Stimulated activated CD8-positive, alpha-beta memory T cell treated with anti-CD3 and anti-CD28 coated beads, Interleukin-12 subunit alpha, Interleukin-12 subunit beta, amount 100 ng/mL, for 24 hours (primary cell): ENCODE data around the gene CNP.
A peak's percentile ranks its signal among the peaks of the same experiment; 100 is the strongest.
"Not testable (repeated sequence)": the region's sequence is repeated elsewhere in the genome, so short reads cannot be mapped to it uniquely, and the experiment has no call there.

Experiments
- DNase-seq: peaks from one replicate; pipeline ENCODE4 v3.0.0-alpha.2; 2020; ENCODE audit errors: extremely low read depth

CNP gene

DNA sequence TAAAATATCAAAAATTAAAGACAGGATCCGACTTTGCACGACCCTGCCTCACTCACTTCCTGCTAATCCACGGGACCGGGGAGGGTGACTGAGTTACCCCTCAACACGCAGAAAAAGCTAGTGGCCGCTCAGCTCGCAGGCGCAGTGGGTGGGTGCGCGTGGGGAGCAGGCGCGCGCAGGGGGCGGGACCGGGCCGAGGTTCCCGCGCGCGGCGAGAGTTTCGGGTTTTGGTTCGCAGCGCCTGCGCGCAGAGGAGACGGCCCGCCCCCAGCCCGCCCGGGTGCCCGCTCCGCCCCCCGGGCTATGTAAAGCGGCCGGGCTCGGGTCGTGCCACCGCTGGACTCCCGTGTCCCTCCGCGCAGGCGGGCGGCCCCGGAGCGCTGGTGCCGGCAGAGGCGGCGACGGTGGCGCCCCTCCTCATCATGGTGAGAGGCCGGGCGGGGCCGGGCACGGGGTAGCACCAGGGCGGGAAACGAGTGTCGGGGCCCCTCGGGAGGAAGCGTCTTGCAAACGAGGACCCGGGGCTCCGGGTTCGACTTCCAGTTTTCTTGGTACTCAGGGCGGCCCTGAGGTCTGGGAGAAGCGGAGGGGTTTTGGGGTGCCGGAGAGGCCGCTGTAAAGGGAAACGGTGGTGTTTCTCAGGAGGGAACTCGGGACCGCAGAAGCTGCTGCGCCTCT, at the start of gene CNP:
Gene CNP (plus strand): TSS at position 333 of the 678 bp plus-strand sequence. CDS start 90 bp downstream, at position 423.
- DNase-seq = peak; percentile 81

GRCh38 chr17:41917192-41917591, 49.4 kb upstream of the CNP start:
- DNase-seq = no peak

DNA sequence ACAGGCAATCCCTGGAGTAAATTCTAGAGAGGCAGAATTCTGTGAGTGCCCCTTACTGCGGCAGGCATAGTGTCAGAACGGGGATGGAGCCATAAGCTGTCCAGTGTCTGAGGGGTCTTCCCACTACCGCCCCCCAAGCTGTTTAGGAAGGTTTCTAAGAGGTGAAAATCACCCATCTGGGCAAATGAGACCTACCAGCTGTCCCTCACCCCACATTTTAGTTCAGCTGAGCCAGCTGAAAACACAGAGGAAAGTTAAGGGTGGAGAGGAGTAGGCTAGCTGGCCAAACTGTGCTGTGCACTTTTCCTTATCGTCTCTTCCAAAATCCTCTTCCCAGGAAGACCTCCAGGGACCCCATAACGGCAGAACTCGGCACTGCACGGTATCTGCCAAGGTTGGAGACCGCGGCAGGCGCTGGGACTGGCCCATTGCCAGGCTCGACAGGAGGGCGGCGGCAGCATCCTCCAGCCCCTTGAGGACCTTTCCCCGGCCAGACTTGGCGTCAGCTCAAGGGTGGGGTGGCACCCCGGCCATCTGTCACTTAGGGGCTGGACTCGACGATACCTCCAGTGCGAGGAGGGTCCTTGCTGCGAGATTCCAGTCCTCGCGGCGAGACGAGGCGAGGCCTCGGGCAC, 48.8 kb upstream of the CNP start:
- no peak for DNase-seq

- peak; percentile 84 for DNase-seq
Measured at GRCh38 chr17:41918314-41919164, 48.1 kb upstream of the CNP start, which contains the start of gene ACLY. Gene ACLY (minus strand): TSS chr17:41918951. CDS start chr17:41913873, 5,078 bp downstream.

DNA sequence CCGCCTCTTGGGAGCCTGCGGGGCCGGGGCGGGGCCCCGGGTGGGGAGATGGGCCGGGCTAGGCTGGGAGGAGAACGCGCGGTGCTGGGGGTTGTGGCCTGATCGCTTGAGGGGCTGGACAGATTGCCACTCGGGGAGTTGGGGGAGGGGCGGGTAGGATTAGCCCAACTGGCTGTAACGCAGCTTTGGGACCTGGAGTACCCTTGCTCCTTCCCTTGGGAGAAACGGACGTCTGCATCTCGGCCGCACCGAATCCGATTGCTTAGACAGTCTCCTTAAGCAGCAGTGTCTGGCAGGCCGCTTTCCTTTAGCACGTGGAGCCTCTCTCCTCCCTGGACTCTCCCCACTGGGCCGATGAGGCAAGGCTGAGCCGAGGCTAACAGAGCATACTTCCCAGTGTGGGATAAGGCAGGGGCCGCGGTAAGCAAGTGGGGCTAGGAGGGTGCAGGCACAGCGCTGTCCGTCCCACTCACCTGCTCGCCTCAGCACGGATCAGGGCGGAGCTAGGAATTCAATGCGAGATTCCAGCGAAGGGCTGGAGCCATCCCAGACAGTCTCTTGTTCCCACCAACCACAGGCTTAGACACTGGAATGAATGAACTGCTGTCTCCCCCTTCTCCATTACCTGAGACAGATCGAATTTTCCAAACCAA, 47.3 kb upstream of the CNP start:
- no peak for DNase-seq

DNA sequence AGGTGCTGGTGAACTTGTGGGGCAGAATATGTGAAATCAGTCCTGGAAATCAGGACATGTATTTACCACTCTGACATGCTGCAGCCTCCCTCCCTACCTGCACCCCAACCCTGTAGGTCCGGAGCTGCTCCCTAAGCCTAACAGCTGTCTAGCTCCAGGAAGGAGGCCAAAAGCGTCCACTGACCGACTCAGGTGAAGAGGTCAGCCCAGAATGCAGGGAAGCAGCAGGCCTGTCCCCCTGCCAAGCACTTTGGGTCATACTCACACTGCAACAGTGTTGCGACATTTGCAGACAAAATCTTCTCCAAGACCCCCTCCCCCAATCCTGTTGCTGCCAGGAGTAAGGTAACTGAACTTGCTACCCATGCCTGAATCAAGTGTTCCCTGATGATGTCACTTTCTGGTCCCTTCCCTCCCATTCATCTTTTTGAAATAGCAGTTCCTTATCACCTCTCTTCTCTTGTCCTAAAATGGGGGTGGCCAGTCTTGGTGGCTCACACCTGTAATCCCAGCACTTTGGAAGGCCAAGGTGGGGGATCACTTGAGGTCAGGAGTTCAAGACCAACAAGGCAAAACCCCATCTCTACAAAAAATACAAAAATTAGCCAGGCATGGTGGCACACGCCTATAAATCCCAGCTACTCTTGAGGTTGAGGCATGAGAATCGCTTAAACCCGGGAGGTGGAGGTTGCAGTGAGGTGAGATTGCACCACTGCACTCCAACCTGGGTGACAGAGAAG, 46.6 kb upstream of the CNP start:
- DNase-seq = no peak

- no peak for DNase-seq
Measured at GRCh38 chr17:41920580-41920955, 46.0 kb upstream of the CNP start.

DNA sequence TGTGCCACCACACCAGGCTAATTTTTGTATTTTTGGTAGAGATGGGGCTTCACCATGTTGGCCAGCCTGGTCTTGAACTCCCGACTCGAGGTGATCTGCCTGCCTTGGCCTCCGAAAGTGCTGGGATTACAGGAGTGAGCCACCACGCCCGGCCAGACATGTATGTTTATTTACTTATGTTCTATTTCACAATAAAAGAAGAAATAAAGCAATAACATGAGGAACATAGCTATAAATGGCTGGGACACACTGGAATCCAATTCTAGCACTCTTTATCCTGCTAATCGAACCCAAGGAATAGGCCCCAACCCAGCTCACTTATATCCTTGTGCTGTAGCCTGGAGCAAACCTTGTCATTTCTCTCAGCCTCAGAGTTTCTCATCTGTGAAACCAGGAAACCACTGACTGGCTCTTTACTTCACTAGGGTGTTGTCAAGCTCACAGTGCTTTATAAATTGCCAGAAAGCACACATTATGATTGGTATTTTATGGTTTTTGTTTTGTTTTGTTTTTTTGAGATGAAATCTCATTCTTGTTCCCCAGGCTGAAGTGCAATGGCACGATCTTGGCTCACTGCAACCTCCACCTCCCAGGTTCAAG, 40.5 kb upstream of the CNP start:
- no peak for DNase-seq

GRCh38 chr17:41928693-41929251, 37.8 kb upstream of the CNP start:
- DNase-seq = no peak

GRCh38 chr17:41930009-41930832, 36.4 kb upstream of the CNP start, which contains the start of gene ODAD4:
Gene ODAD4 (plus strand): TSS chr17:41930617. CDS start chr17:41930724, 107 bp downstream.
- DNase-seq = peak; percentile 93

- DNase-seq = not testable (repeated sequence)
Measured at GRCh38 chr17:41930833-41931156, 35.8 kb upstream of the CNP start.

- not testable (repeated sequence) for DNase-seq
Measured at GRCh38 chr17:41931715-41932114, 34.9 kb upstream of the CNP start.

DNA sequence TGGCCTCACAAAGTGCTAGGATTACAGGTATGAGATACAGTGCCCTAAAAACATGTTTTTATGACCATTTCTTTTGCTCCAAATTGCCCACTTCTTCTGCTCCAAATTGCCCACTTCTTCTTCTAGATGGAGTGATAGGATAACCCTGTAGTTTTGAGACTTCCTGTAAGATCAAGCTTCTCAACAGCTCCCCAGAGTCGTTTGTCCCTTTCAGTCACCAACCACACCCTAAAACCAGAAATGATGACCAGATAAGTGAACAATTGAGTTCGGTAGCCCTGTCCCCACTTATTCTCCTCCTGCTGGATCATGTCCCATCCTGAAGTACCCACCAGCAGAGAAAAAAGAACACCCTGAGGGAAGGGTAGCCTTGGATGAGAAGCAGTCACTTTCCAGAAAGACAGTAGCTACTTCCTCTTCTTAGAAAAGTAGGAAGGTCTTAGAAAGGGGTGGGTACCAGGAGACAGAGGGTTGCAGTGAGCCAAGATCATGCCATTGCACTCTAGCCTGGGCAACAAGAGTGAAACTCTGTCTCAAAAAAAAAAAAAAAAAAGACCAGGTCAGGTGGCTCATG, 33.7 kb upstream of the CNP start:
- no peak for DNase-seq

DNA sequence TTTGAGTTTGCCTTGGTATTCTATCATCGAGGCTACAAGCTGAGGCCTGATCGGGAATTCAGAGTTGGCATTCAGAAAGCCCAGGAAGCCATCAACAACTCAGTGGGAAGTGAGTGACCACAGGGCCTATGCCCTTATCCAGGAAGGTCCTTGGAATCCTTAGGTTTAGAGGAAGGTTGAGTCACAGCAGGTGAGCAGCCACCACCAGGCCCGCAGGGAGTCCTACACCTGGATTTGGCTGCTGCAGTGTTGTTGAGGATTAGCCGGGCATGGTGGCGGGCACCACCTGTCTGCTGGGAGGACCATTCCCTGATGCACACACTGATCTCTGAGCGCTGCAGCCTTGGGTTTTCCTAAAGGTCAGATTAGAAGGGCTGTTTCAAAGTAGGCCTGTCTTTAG, 31.0 kb upstream of the CNP start:
- DNase-seq = no peak

DNA sequence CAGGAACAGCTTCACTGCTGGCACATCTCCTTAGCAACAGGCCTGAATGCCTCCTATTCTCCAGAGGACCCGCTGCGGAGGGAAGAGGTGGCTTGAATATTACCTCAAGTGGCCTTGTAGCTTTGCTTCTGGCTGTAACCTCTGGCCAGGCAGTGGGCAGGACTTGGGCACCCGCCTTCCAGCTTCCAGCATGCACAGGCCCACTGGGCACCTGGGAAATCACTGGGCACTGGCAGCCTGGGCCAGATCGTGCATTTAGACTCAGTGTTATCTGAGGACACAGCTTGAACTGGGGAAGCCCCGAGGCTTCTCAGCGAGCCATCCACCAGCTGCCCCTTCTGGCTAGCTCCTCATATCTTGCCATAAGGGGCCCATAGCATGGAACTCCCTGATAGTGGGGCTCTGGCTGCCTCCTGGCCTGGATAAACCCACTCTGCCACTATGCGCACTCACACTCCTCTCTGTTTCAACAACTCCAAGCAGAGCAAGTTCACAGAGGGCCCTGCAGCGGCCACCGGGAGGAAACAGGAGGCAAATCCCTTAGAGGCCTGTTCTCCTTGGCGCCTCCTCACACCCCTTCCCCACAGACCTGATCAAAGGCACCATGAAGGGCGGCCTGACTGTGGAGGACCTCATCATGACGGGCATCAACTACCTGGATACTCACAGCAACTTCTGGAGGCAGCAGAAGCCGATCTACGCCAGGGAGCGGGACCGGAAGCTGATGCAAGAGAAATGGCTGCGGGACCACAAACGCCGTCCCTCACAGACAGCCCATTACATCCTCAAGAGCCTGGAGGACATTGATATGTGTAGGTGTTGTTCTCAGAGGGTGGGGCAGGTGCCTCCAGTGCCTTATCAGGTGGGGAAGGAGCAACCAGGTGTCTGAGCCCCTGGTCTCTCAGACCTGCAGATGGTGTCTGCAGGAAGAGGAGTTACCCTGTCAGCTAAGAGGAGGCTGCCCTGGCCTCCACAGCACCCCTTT, 28.3 kb upstream of the CNP start:
- DNase-seq = no peak

DNA sequence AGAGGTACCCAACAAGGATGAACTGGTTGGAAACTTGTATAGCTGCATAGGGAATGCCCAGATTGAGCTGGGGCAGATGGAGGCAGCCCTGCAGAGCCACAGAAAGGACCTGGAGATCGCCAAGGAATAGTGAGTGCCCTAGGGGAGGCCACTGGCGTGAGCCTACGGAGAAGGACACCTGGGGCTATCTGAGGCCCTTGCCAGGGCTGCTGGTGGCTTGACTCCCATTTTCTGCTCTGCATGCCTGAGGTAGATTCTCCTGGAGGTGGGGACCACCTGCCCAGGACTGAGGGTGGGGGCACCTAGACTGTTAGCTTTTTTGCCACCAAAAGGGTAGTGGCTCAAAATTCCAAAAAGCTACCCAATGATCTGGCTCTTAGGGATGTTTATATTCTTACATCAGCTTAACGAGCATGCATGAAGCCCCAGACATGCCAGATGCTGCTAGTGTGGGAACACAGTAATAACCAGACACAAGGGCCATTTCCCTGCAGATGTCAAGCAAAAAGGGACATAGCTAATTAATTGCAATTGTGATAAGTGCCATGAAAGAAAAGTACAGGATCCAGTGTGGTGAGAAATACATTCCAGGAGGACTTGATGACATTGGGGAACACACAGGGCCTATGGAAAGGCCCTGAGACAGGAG, 27.4 kb upstream of the CNP start:
- no peak for DNase-seq

GRCh38 chr17:41939693-41940090, 26.9 kb upstream of the CNP start:
- no peak for DNase-seq

DNA sequence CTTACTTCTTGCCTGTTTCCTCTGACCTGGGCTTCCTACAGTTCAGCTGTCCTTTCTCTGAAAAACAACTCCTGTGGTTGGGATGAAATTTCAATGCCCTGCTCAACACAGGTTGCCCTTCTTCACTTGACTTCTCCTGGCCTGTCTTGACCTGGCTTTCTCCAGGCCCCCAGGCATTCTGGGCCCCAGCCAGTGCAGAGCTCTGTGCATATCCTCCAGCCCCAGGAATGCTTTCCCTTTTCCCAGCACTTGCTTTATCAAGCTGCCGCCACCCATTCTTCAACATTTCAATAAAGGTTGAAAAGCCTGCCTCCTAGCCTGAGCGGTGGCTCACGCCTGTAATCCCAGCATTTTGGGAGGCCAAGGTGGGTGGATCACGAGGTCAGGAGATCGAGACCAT, 25.4 kb upstream of the CNP start:
- no peak for DNase-seq
